Natural killer cell (primary cell): ENCODE results near the gene ACTR2. TPM values are rescaled to one million over a fixed set of nuclear protein-coding genes. Genes with fewer than 3 reads are reported as not detected.

Experiments
- ATAC-seq, 3 donors: fragments of 150-1000 bp in 2 of 3; fragments of 200-7000 bp in 1 of 3; cut with Tn5 transposase; 1 replicate in 1 of 3; 2 replicates in 2 of 3; pipeline ENCODE4 v1.10.0; 2021; ENCODE audit warnings: mild to moderate bottlenecking in 2 of 3, moderate library complexity in 2 of 3
- DNase-seq, 2 donors: peaks; one replicate each; pipeline versions ENCODE4 v3.0.0 to v3.0.0-alpha.2; 2013 to 2021; ENCODE audit warnings: mixed read lengths in 1 of 2
- H3K27ac ChIP-seq: one replicate; pipeline ENCODE4 v1.5.1; 2013; ENCODE audit warnings: mild to moderate bottlenecking, low read length
- H3K27me3 ChIP-seq: one replicate; pipeline ENCODE4 v1.6.1; 2013; ENCODE audit warnings: low read length; ENCODE audit not compliant: control insufficient read depth, insufficient read depth
- H3K36me3 ChIP-seq: one replicate; pipeline ENCODE4 v1.6.1; 2013; ENCODE audit warnings: low read length; ENCODE audit not compliant: control insufficient read depth, insufficient read depth
- H3K4me1 ChIP-seq: one replicate; pipeline ENCODE4 v1.6.1; 2013; ENCODE audit warnings: low read length; ENCODE audit not compliant: control insufficient read depth, insufficient read depth
- H3K4me3 ChIP-seq: one replicate; pipeline ENCODE4 v1.5.1; 2013; ENCODE audit warnings: low read length
- H3K9me3 ChIP-seq: one replicate; pipeline ENCODE4 v1.6.1; 2013; ENCODE audit warnings: low read length; ENCODE audit not compliant: control insufficient read depth, insufficient read depth
- H3K27ac Mint-ChIP-seq, 2 donors: one replicate each; pipeline ENCODE4 v1.8.0; 2022; ENCODE audit warnings: mild to moderate bottlenecking in 2 of 2, mixed read lengths in 2 of 2, moderate library complexity in 1 of 2
- H3K27me3 Mint-ChIP-seq, 2 donors: one replicate each; pipeline ENCODE4 v1.8.0; 2022; ENCODE audit warnings: low read depth in 2 of 2, mixed read lengths in 2 of 2
- H3K36me3 Mint-ChIP-seq: one replicate; pipeline ENCODE4 v1.8.0; 2022; ENCODE audit warnings: mixed read lengths
- H3K4me1 Mint-ChIP-seq, 2 donors: one replicate each; pipeline ENCODE4 v1.8.0; 2022; ENCODE audit warnings: mixed read lengths in 2 of 2
- H3K4me3 Mint-ChIP-seq: one replicate; pipeline ENCODE4 v1.8.0; 2022; ENCODE audit warnings: mild to moderate bottlenecking, moderate library complexity, mixed read lengths
- H3K9me3 Mint-ChIP-seq, 2 donors: one replicate each; pipeline ENCODE4 v1.8.0; 2022; ENCODE audit warnings: mixed read lengths in 2 of 2
- WGBS: methylation state at CpG from one replicate; pipeline ENCODE4 v1.1.7; 2013; ENCODE audit warnings: missing lambda C conversion rate; ENCODE audit not compliant: insufficient coverage; 5-methylcytosine and 5-hydroxymethylcytosine counted together
- intact Hi-C: fragments of 100-400 bp; cut with micrococcal nuclease; formaldehyde crosslinking; loops from one replicate; pipeline ENCODE4 v1.14.2; 2022
- total RNA-seq, 4 donors: library from RNA; stranded (reverse); fragments of 120-200 nt in 1 of 4; gene quantifications; one replicate each; pipeline versions ENCODE4 v1.2.3 to v1.2.4, GENCODE V29; 2013 to 2022
- TF ChIP-seq, protein P1 (sequence below): fragments of 200-600 bp; IDR thresholded peaks from one replicate; pipeline ENCODE4 v1.8.0; 2022; ENCODE audit warnings: antibody characterized with exemption

The ACTR2 gene
- total RNA-seq, 3 donors from 2014 or later (not counting 1 experiment from before 2014, with no cell fraction given), result 346 to 404 (median 403) TPM

DNA sequence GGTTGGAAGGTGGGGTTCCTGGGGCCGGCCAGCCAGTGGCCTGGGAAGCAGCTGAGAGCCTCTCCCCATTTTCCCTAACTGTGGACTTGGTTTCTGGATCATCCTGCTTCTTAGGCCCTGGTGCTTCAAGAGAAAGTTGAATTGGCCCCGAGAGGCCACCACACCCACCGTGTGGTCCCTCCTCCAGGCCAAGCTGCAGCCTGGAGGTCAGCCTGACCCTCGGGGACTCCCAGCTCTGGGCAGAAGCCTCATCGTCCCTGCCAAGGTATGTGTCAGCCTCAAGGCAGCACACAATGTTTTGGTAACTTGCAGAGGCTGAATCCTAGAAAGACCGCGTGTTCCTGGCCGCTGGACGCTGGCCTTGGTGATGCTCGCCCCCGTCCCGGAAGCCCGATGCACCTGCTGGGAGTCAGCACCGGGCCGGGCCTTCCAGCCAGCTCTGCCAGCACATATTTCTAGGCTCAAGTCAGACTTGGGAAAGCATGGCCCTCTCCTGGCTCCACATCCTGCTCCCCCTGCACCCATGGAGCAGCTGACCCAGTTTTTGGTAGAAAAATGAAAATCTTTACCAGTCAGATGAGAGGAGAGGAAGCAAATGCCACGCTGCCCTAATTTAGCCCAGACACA is 72.6 kb downstream of the ACTR2 start:
- H3K4me1 Mint-ChIP-seq, result peaks cover 45 to 51% of the 10 kb centered on the region in 2 donors

DNA sequence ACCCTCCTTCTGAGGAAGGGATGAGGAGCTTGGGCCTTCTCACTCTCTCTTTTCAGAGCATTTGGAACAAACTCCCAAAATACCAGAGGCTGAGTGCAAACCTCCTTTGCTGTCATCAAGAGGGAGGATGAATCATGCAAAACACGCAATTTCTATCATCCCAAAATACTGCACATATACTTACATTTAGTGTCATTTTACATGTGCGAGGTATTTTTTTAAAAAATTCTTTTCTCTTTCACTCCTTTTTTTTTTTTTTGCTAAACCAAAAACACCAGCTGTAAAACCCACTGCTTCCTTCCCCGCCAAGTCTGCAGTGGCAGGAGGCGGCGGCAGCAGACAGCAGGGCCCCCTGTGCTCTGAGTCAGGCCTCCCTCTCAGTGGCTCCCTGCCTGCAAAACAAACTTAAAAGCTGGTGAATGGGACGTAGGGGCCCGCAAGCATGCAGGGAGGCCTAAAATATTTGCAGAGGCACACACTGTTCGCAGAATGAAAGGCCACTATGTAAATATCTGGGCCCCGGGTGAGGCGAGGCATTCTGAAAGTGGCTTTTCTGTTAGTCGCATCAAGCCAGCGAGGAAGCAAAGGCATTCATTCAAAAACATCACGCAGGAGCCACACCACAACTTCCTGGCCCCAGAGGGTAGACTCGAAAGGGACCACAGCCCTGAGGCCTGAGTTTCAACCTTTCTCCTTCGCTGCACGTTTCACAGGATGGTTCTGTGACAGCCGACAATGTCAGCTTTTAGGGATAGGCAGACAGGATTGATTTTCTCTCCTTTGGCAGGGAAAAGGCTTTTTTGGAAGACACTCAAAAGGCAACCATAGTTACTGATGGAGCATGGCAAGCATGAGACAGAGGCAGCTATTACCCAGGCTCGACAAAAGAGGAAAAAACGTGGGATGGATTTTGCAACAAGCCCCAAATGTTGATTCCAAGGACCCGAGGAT is 73.4 kb downstream of the ACTR2 start:
- peak overlapping the region; percentile 14 for H3K27ac ChIP-seq
- ATAC-seq (peak; percentile 81 to 87 (median 86)), DNase-seq (peak; percentile 51 to 77)
- 4% methylated on average over 20 of the region's 20 CpGs for WGBS
- Mint-ChIP-seq H3K4me1 (peaks cover 45 to 51% of the 10 kb centered on the region in 2 donors), H3K27ac (peak overlapping the region; percentile 74 to 79), H3K9me3 (no peaks in the 10 kb centered on the region), H3K36me3 (peaks cover 6% of the 10 kb centered on the region), H3K4me3 (peak overlapping the region; percentile 91), H3K27me3 (peaks cover 43 to 45% of the 10 kb centered on the region in 2 donors)
- peaks cover 25% of the 10 kb centered on the region for H3K27me3 ChIP-seq
- TF ChIP-seq, protein P1, sequence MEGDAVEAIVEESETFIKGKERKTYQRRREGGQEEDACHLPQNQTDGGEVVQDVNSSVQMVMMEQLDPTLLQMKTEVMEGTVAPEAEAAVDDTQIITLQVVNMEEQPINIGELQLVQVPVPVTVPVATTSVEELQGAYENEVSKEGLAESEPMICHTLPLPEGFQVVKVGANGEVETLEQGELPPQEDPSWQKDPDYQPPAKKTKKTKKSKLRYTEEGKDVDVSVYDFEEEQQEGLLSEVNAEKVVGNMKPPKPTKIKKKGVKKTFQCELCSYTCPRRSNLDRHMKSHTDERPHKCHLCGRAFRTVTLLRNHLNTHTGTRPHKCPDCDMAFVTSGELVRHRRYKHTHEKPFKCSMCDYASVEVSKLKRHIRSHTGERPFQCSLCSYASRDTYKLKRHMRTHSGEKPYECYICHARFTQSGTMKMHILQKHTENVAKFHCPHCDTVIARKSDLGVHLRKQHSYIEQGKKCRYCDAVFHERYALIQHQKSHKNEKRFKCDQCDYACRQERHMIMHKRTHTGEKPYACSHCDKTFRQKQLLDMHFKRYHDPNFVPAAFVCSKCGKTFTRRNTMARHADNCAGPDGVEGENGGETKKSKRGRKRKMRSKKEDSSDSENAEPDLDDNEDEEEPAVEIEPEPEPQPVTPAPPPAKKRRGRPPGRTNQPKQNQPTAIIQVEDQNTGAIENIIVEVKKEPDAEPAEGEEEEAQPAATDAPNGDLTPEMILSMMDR, result no peak
- no peaks in the 10 kb centered on the region for H3K9me3 ChIP-seq
- no peaks in the 10 kb centered on the region for H3K36me3 ChIP-seq
- peak overlapping the region; percentile 11 for H3K4me3 ChIP-seq
- intact Hi-C loops, result loop anchor here (5.0 kb wide), 2 partner anchors 51 to 136 kb away; no protein-coding TSS in a partner anchor
- H3K4me1 ChIP-seq, result peaks cover 38% of the 10 kb centered on the region

More for the DNA sequence above, 72.6 kb downstream of the ACTR2 start:
- Histone ChIP-seq H3K9me3 (no peaks in the 10 kb centered on the region), H3K27me3 (peaks cover 25% of the 10 kb centered on the region), H3K36me3 (no peaks in the 10 kb centered on the region), H3K4me3 (no peak overlapping the region), H3K4me1 (peaks cover 38% of the 10 kb centered on the region), H3K27ac (no peak overlapping the region)
- H3K36me3 Mint-ChIP-seq, result peaks cover 6% of the 10 kb centered on the region
- H3K27me3 Mint-ChIP-seq, result peaks cover 45 to 47% of the 10 kb centered on the region in 2 donors
- 67% methylated on average over 16 of the region's 16 CpGs for WGBS
- peak overlapping the region; percentile 74 to 79 for H3K27ac Mint-ChIP-seq
- peak overlapping the region; percentile 91 for H3K4me3 Mint-ChIP-seq
- TF ChIP-seq, protein P1, result no peak
- intact Hi-C loops, result loop anchor here (5.0 kb wide), 2 partner anchors 52 to 137 kb away; no protein-coding TSS in a partner anchor
- no peaks in the 10 kb centered on the region for H3K9me3 Mint-ChIP-seq
- DNase-seq (no peak), ATAC-seq (no peak)

DNA sequence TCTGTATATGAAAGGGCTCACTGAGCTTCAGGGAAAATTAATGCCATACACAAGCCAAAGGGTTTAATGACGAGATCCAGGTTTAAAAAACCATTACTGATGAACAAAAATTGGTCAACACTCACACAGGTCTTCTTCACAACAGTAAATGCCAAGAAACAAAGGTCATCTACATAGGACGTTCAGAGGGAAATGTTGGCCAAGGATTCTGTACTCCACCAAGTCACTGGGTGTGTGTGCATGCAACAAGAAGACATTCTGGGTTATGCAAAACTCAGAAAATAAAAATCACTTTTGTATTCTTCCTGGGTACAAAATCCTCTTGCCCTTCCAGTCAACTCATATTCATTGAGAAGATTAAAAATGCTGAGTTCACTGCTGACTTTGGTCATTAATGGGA is 78.3 kb downstream of the ACTR2 start:
- TF ChIP-seq, protein P1, result no peak
- no peak overlapping the region for H3K4me3 ChIP-seq
- H3K36me3 Mint-ChIP-seq, result peaks cover 6% of the 10 kb centered on the region
- peaks cover 19 to 23% of the 10 kb centered on the region in 2 donors for H3K4me1 Mint-ChIP-seq
- 76% methylated on average over 2 of the region's 2 CpGs for WGBS
- peaks cover 6% of the 10 kb centered on the region for H3K27me3 ChIP-seq
- no peak for DNase-seq
- intact Hi-C loops, result no loop called here
- H3K9me3 ChIP-seq, result no peaks in the 10 kb centered on the region
- H3K9me3 Mint-ChIP-seq, result no peaks in the 10 kb centered on the region
- H3K27me3 Mint-ChIP-seq, result peaks cover 20 to 24% of the 10 kb centered on the region in 2 donors
- no peak overlapping the region for H3K27ac Mint-ChIP-seq
- peaks cover 15% of the 10 kb centered on the region for H3K4me1 ChIP-seq
- H3K36me3 ChIP-seq, result no peaks in the 10 kb centered on the region
- no peak overlapping the region for H3K4me3 Mint-ChIP-seq
- no peak for ATAC-seq
- no peak overlapping the region for H3K27ac ChIP-seq
